NCI-H2081 (cell line): ENCODE measurements around the gene HUNK.

Experiments
- DNase-seq, 2 experiments: peaks; one replicate each; lab custom pipeline; 2025; lab: John Stamatoyannopoulos, UW

HUNK gene

GRCh38 chr21:31959881-31960280, 87.1 kb downstream of the HUNK start:
- DNase-seq = no peak

GRCh38 chr21:31961027-31961426, 88.2 kb downstream of the HUNK start:
- DNase-seq = no peak

DNA sequence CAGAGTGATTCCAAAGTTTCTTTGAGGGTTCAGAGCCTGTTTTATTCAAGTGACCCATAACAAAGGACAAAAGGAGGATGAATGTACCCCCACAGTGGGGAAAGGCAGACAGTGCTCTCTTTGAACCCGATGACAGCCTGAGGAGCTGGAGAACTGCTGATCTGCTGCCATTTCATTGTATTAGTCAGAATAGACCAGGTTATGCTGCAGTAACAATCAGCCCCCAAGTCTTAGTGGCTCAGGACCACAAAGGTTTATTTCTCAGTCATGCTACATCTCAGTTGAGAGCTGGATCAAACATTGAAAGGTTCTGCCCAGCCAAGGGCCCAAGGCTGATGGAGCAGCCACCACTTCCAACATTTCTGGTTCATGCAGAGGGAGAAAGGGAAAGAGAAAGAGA, 88.9 kb downstream of the HUNK start:
- no peak for DNase-seq

DNA sequence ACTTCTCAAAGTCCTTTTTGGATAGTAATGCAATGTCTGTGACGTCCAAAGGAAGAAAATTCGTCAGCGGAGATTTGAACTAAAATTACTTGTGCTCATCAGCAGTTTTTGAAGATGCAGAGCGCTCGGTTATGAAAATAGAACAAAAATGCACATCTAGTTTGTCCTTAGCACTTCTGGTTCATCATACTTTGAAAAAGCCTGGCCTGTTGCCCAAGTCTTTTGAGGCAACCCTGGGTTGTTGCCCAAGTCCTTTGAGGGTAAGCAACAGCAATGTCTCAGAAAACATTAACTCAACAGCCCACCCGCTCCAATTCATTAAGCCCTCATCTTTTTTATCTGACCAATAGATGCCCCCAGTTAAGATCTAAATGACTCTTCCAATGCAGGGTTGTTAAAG, 91.9 kb downstream of the HUNK start:
- no peak for DNase-seq

DNA sequence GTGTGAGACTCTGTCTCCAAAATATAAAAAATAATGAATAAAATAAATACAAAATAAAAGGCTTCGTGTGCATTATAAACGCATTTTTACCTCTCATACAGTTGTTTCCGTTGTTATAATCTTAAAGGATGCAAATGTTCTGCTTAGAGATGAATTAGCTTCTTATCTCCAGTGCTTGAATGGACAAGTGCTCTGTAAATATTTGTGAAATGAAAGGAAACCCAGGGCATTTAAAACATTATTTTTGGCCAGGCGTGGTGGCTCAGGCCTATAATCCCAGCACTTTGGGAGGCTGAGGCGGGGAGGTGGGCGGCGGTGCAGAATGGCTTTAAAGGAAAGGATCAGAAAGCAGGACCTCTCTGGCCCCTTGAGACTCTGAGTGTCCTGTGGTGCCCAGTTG, 94.5 kb downstream of the HUNK start:
- no peak for DNase-seq

GRCh38 chr21:31972622-31973021, 99.8 kb downstream of the HUNK start:
- DNase-seq = no peak

DNA sequence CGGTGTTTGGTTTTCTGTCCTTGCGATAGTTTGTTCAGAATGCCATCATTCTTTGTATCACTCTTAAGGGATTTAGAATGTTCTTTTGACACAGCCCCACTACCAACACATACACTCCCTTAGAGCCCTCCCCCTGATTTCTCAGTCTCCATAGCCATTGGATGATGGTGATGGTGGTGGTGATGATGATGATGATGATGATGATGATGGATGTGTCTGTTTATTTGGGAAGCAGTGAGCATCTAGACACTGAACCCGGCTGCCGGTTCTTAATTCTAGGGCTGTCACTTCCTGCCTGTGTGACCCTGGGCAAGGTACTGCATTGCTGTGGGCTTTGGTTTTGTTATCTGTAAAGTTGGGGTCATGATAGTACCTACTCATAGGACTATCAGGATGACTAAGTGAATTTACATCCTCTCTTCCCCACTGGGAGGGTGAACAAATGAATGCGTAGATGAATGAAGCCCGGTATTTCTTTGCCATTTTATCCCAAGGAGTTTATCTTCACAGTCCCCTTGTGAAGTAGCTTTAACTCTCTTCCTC, 100.7 kb downstream of the HUNK start:
- DNase-seq = no peak

- no peak for DNase-seq
These were observed 101.7 kb downstream of the HUNK start for GRCh38 chr21:31974454-31974985.

- no peak for DNase-seq
These were observed 102.7 kb downstream of the HUNK start for GRCh38 chr21:31975491-31975890.

- DNase-seq = no peak
These were observed 105.0 kb downstream of the HUNK start for GRCh38 chr21:31977816-31978215.

- no peak for DNase-seq
These were observed 110.3 kb downstream of the HUNK start for GRCh38 chr21:31983120-31983519.

GRCh38 chr21:31983554-31983953, 110.7 kb downstream of the HUNK start:
- DNase-seq = no peak

- no peak for DNase-seq
These were observed 112.6 kb downstream of the HUNK start for GRCh38 chr21:31985398-31985797.

DNA sequence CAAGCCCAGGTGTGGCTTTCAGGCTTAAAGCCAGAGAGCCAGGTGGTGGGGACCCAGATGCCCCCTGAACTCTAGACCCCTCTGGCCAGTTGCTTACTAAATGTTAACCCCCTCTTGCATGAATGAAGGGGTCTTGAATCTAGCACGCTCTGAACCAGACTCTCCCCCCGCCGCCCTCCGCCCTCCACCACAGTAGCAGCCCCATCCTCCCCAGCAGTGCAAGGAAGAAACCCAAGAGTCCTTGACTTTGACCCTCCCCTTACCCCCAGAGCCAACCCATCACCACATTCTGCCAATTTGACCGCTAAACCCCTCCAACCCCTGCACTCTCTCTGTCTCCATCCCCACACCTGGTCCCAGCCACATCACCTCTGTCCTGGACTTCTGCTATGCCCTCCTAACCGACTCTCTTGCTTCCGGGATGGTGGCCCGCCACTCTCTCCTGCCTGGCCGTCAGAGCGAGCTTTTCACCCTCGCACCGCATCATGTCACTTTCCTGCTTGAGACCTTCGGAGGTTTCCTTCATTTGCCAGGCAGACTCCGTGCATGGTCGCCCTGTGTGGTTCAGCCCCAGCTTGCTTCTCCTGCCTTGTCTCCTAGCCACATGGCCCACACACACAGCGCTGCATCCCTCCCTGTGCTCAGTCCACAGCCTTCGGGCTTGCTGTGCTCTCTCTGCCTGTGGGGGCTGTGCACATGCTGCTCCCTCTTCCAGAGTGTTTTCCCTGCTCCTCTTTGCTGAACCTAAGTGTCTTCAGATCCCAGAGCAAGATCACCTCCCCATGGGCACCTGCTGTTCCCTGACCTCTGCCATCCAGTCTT, 113.4 kb downstream of the HUNK start:
- DNase-seq = no peak

- DNase-seq = no peak
These were observed 114.9 kb downstream of the HUNK start for GRCh38 chr21:31987696-31988095.

- no peak for DNase-seq
These were observed 115.9 kb downstream of the HUNK start for GRCh38 chr21:31988492-31989290.

DNA sequence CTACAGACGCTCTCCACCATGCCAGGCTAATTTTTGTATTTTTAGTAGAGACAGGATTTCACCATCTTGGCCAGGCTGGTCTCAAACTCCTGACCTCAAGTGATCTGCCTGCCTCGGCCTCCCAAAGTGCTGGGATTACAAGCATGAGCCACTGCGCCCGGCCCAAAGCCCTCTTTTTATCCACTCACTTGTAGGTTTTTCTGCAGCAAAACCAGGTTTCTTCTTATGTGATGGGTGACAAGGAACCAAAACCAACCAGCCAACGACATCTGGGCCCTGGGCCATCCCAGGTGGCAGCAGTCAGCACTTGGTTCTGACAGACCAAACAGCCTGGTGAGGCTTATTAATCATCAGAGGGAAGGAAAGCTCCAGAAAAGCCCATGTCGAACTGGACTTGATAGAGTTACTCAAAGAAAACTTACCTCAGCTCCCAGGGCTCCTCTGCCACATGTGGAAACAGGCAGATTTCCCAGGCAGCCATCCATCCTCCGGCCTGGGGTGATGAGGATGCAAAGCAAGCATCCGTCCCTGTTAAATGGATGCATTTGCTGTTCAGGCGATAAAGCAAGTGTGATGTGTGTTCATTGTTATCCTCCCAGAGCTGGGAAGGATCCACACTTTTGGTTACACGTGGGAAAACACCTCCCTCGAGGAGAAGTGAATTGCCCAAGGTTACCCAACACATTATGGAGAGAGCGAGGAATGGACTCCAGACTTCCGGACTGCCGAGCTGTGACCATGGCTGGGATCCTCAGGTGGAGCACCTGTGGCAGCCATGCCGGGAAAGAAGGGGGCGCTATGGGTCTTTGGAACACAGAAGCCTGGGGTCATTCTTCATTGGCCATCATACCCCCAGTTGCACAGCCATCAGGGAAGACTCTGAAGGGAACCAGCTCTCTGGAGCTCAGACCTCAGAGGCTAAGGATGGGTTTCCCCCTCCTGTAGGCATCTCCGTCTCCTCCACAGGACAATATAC, 118.8 kb downstream of the HUNK start:
- no peak for DNase-seq

DNA sequence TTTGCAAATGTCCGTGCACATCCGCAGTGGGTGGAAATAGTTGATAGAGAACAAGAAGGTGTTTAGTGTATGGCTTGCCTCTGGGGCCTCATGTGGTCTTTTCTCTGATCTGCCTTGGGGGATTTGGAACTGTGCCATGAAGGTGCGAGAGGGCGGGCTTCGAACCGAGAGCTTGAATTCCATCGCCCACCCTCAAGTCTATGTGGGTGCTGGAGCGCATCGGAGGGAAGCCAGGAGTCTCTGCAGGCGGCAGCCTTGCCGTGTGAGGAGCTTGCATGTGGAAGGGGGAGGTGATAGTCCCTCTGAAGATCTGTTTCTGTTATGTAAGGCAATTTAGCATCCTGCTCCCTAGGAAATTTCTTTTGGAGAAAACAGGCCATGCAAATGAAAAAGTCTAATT, 119.6 kb downstream of the HUNK start:
- DNase-seq = no peak

GRCh38 chr21:31993826-31994825, 121.3 kb downstream of the HUNK start:
- no peak for DNase-seq

DNA sequence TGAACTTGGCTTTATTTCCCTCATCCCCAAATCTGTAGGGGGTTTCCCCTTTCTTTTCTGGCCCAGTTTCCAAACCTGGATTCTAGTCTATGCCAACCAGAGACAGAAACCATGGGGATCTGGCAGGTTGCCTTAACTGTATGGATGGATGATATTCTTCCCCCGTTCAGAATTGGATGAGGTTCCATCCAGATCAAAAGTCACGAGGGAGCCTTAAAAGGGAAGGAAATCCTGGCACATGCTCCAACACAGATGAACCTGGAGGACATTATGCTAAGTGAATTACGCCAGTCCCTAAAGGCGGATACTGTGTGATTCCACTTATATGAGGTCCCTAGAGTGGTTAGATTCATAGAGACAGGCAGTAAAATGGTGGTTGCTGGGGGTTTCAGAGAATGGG, 124.4 kb downstream of the HUNK start:
- DNase-seq = no peak
